ENCODE results near the gene FLOT2.
"Not testable (repeated sequence)": the region's sequence is repeated elsewhere in the genome, so short reads cannot be mapped to it uniquely, and the experiment has no call there.

The FLOT2 gene

GRCh38 chr17:28839221-28839620, 58.3 kb downstream of the FLOT2 start:
- no peak for DNase-seq

DNA sequence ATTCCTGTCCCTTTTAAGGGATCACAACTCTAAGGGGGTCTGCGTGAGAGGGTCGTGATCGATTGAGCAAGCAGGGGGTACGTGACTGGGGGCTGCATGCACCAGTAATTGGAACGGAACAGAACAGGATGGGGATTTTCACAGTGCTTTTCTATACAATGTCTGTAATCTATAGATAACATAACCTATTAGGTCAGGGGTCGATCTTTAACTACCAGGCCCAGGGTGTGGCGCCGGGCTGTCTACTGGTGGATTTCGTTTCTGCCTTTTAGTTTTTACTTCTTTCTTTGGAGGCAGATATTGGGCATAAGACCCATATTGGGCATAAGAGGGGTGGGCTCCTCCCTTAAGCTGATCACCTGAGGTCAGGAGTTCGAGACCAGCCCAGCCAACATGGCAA, 61.0 kb downstream of the FLOT2 start:
- DNase-seq = not testable (repeated sequence)

- no peak for DNase-seq
Observed at GRCh38 chr17:28834420-28834819, 63.1 kb downstream of the FLOT2 start.
